Esophagus mucosa (tissue), 1 donor: ENCODE data around the gene EEF1AKMT3. TPM values are rescaled to one million over a fixed set of nuclear protein-coding genes. Genes with fewer than 3 reads are reported as not detected.
"Not testable (repeated sequence)": the region's sequence is repeated elsewhere in the genome, so short reads cannot be mapped to it uniquely, and the experiment has no call there.

Experiments used
- ATAC-seq: fragments of 200-7000 bp; cut with Tn5 transposase; one replicate; pipeline ENCODE4 v1.9.1; 2020
- total RNA-seq: library from RNA; stranded (reverse); gene quantifications from one replicate; pipeline ENCODE4 v1.2.4, GENCODE V29; 2023
- donor health status: DM: yes; HTN: yes; CAD: no.

The EEF1AKMT3 gene
- total RNA-seq, 1 donor from 2014 or later = 3.4 TPM

DNA sequence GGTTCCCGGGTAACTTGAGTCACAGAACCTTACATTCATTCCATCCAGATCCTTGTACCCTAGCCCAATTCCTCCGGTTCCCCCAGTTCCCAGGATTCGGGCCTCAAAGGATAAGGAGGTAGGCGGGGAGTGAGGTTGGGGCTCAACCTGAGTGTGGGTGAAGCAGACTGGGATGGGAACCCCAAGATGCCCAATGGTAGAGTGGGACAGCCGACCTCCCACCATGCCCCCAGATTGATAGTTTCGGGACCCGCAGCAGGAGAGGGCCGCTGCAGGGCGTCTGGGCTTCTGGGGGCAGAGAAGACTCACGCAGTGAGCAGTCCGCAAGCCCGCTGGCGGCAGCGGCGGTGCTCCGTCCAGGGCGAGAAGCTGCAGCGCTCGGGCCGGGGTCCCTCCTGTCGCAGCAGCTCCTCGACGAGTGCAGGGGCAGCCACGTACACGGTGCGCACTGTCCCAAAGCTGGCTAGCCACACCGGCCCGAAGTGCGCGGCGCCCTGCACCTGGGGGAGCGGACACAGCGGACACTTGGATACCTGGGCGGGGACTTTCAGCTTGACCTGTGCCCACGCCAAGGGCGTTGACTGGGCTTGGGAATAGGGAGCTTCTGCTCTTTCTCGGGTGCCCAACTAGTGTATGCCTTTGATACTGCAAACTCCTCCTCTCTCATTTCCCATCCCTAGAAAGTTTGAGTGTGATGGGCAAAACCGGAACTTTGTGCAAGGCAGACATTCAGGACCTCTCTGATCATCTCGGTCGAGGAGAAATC is 6.5 kb upstream of the EEF1AKMT3 start:
- peak; percentile 21 for ATAC-seq

- peak; percentile 3 for ATAC-seq
These were observed 5.7 kb upstream of the EEF1AKMT3 start, which contains the start of gene CYP27B1 for GRCh38 chr12:57766464-57767304. Gene CYP27B1 (minus strand): TSS chr12:57767078. CDS start chr12:57767041, 37 bp downstream.

DNA sequence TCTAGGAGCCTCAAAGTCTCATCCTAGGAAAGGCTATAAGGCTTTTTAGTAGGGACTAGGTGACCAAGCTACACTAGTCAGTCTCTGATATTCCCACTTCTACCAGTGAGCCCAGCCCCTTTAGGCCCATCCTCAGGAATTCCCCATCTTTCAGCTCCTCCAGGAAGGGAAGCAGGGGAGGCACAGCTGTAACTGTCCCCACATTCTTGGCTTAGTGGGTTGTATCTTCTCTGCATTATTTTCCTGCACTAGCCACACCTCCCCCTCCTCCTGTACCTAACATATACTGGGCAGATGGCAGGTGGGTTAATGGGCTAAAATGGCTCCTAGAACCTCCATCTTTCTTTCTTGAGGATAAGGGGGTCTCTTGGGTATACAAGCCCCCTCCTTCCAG is 5.1 kb upstream of the EEF1AKMT3 start:
- ATAC-seq = no peak

DNA sequence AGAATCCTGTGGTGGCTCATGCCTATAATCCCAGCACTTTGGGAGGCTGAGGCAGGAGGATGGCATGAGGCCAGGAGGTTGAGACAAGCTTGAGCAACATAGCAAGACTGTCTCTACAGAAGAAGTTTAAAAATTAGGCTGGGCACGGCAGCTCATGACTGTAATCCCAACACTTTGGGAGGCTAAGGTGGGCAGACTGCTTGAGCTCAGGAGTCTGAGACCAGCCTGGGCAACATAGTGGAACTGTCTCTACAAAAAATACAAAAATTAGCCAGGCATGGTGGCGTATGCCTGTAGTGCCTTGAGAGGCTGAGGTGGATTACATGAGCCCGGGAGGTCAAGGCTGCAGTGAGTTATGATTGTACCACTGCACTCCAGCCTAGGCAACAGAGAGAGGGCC is 4.5 kb upstream of the EEF1AKMT3 start:
- ATAC-seq = no peak

DNA sequence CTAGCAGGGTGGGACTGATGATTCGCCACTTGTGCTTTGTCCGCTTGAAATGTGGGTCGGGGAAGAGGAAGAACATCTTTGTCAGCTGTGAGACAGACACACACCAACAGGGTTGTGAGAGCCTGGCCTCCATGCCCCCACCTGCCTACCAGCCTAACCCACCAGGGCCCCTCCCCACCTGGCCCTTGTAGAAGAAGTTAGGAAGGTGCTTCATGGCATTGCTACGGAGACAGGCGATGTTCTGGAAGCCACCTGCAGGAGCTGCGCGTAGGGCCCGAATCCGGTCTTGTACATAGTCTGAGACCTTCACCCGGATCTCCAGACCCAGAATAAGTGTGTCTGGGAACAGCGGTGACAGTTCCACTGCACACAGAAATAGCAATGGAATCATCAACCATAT is 2.8 kb upstream of the EEF1AKMT3 start:
- ATAC-seq = no peak

GRCh38 chr12:57770734-57771133 is 1.7 kb upstream of the EEF1AKMT3 start:
- ATAC-seq = no peak

DNA sequence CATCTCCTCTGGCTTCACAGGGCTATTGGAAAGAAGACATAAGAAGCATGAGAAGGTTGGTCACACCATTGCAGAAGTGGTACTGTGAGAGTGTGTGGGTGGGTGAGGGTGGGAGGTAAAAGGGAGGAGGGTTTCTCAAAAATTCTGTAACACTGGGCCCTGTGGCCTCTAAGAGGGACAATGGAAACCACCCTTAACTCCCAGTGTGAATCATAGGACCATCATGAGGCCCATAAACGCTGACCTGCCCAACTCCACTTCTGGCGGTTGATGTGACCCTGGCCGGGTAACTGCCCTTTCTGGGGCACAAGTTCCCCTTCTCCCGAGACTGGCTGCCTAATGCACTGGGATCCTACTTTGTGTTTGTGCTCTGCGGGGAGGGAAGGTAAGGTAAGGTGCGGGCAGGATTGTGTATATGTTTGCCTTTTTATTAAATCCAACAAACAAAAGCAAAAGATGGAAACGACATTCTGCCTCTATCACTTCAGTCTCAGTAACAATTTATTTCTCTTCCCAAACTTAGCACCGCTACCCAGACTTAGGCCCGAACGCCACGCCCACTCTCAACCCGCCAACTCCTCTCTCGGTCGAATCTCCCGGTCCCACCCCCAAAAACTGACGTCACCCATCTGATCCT is 1.1 kb upstream of the EEF1AKMT3 start:
- ATAC-seq = peak; percentile 79

- peak; percentile 94 for ATAC-seq
These were observed 463 bp upstream of the EEF1AKMT3 start, which contains the start of gene METTL1 for GRCh38 chr12:57771873-57772428. Gene METTL1 (minus strand): TSS chr12:57772105. CDS start chr12:57772083, 22 bp downstream.

- ATAC-seq = not testable (repeated sequence)
These were observed 2.2 kb downstream of the EEF1AKMT3 start for GRCh38 chr12:57774634-57775033.

GRCh38 chr12:57775044-57775443 is 2.6 kb downstream of the EEF1AKMT3 start:
- no peak for ATAC-seq

DNA sequence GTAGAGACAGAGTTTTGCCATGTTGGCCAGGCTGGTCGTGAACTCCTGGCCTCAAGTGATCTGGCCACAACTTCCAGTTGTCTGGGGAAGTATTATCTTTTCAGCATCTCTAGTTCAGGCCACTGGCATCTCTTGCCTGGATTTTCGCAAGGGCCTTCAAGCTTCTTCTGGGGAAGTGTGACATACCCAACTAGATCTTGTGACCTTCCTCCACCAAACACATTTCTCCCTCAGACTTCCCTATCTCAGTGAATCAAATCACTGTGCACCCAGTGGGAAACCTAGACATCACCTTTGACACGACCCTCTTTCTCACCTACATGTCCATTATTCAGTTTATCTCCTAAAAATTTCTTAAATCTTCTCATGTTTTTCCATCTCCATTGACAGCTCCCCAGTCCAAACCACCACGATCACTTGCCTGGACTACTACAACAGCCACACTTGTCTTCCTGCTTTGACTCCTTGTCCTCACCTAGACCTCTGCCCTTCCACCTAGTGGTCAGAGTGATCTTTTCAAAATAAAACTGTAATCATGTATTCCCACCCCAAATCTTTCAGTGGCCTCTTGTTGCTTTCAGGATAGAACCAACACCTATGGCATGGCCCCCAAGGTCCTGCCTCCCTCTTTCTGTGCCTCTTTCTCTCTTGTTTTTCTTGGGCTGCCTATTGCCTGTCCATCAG is 3.3 kb downstream of the EEF1AKMT3 start:
- ATAC-seq = no peak

- no peak for ATAC-seq
These were observed 3.8 kb downstream of the EEF1AKMT3 start for GRCh38 chr12:57776247-57776587.

DNA sequence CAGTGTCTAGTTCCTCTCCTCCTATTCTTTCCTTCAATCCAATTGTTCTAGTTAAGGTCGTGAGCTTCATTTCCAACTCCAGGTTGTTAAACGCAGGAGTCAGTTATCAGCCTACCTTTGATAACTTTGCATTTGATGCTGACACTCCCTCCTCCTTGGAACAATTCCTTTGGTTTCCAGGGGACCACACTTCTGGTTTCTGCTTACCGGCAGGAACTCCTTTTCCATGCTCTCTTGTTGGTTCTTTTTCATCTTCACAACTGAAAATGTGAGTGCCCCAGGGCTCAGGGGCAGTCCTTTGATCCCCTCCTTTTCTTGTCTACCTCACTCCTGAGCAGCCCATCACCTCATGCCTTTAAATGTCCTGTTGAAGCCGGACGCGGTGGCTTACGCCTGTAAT is 5.0 kb downstream of the EEF1AKMT3 start:
- ATAC-seq = no peak

DNA sequence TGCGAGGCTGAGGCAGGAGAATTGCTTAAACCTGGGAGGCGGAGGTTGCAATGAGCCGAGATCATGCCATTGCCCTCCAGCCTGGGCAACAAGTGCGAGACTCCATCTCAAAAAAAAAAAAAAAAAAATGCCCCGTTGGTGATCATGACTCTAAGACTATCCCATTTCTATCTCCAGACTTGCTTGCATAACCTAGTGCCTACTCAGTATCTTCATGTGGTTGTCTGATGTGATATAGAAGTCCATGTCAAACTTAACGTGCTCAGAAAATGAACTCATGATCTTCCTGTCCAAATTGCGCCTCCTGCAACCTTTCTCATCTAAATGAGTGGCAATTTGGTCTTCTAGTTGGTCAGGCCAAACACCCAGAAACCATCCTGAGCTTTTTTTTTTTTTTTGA is 5.5 kb downstream of the EEF1AKMT3 start:
- ATAC-seq = no peak

GRCh38 chr12:57779736-57780135 is 7.3 kb downstream of the EEF1AKMT3 start:
- ATAC-seq = no peak

DNA sequence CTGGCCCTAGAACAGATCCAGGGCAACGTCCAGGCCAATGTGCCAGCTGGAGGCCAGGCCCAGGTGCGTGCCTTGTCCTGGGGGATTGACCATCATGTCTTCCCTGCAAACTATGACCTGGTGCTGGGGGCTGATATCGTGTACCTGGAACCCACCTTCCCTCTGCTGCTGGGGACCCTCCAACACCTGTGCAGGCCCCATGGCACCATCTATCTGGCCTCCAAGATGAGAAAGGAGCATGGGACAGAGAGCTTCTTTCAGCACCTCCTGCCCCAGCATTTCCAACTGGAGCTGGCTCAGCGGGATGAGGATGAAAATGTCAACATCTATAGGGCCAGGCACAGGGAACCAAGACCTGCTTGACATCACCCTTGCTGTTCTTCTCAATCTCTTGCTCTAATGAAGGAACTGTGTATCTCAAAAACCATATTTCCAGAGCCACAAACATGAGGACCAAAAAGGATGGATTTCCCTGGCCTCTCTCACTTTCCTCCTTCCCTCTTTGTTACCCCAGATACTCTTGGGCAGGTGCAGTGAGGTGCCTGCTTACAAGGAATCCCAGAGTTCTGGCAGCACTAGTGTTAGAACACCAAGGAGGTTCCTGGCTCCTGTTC is 8.0 kb downstream of the EEF1AKMT3 start:
- ATAC-seq = no peak

DNA sequence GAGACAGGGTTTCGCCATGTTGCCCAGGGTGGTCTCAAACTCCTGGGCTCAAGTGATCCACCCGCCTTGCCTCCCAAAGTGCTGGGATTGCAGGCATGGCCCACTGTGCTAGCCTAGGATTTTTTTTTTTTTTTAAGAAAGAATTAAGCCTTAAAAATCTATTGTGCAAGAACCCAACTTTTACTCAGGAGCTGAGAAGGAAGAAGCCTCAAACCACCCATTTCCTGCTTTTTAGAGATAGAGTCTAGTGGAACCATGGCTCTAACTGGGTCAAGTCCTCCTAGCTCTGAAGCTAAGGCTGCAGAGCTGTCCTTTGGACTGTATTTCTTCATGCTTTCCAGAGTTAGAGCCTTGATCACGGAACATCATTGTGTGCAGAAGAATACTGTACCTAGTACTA is 8.8 kb downstream of the EEF1AKMT3 start:
- ATAC-seq = no peak

DNA sequence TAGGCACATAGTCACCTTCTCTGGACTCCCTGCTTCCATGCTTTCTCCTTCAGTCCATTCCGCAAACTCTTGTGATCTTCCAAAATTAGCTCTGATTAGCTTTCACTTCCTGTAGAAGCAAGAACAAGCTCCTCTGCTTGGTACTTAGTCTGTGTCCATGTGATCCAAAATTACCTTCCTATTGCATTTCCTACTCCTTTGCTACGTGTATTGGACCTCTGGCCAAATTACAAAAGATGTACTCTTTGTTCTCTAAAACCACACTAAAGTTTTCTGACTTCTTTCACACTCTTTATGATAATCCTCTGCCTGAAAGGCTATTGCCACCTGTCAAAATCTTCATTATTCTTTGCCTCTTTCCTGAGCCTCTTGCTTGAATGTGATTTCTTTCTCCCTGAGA is 9.4 kb downstream of the EEF1AKMT3 start:
- no peak for ATAC-seq

- no peak for ATAC-seq
These were observed 9.8 kb downstream of the EEF1AKMT3 start for GRCh38 chr12:57782243-57782607.

GRCh38 chr12:57782608-57783465 is 10.4 kb downstream of the EEF1AKMT3 start, which contains the start of gene TSFM:
Gene TSFM (plus strand): TSS chr12:57782787. CDS start chr12:57782802, 15 bp downstream.
- peak; percentile 96 for ATAC-seq

GRCh38 chr12:57783466-57783801 is 11.0 kb downstream of the EEF1AKMT3 start:
- no peak for ATAC-seq
